ENCODE data around the gene IRAK2. TPM values are rescaled to one million over a fixed set of nuclear protein-coding genes. Genes with fewer than 3 reads are reported as not detected.
"Not testable (repeated sequence)": the region's sequence is repeated elsewhere in the genome, so short reads cannot be mapped to it uniquely, and the experiment has no call there.

The IRAK2 gene
- total RNA-seq, 4 donors from 2014 or later: 6.1 to 23.8 (median 7.6) TPM

GRCh38 chr3:10122724-10123123 lies 42.0 kb upstream of the IRAK2 start:
- no peak for DNase-seq (ENCODE audit: low spot score)
- TF ChIP-seq, protein P1, sequence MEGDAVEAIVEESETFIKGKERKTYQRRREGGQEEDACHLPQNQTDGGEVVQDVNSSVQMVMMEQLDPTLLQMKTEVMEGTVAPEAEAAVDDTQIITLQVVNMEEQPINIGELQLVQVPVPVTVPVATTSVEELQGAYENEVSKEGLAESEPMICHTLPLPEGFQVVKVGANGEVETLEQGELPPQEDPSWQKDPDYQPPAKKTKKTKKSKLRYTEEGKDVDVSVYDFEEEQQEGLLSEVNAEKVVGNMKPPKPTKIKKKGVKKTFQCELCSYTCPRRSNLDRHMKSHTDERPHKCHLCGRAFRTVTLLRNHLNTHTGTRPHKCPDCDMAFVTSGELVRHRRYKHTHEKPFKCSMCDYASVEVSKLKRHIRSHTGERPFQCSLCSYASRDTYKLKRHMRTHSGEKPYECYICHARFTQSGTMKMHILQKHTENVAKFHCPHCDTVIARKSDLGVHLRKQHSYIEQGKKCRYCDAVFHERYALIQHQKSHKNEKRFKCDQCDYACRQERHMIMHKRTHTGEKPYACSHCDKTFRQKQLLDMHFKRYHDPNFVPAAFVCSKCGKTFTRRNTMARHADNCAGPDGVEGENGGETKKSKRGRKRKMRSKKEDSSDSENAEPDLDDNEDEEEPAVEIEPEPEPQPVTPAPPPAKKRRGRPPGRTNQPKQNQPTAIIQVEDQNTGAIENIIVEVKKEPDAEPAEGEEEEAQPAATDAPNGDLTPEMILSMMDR (IDR thresholded peaks at IDR 0.05): no peak
- ATAC-seq (ENCODE audit: low FRiP score): no peak

- ATAC-seq (ENCODE audit: low FRiP score); DNase-seq (ENCODE audit: low spot score): not testable (repeated sequence)
These were observed 28.8 kb upstream of the IRAK2 start for GRCh38 chr3:10135872-10136271.

- ATAC-seq (ENCODE audit: low FRiP score) (no peak), DNase-seq (ENCODE audit: low spot score) (no peak)
These were observed 28.2 kb upstream of the IRAK2 start for GRCh38 chr3:10136426-10137005.

DNA sequence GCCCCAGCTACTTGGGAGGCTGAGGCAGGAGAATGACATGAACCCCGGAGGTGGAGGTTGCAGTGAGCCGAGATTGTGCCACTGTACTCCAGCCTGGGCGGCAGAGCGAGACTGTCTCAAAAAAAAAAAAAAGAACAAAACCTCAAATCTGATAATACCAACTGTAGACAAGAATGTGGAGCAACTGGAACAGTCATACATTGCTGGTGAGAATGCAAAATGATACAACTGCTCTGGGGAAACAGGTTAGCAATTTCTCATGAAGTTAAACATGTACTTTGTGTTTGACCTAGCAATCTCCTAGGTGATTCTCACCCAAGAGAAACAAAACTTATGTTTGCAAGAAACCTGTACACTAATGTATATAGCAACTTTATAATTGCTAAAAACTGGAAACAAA lies 27.5 kb upstream of the IRAK2 start:
- ATAC-seq (ENCODE audit: low FRiP score): no peak
- no peak for DNase-seq (ENCODE audit: low spot score)
- TF ChIP-seq, protein P1 (IDR thresholded peaks at IDR 0.05): no peak

More at GRCh38 chr3:10136426-10137005, 28.2 kb upstream of the IRAK2 start:
- TF ChIP-seq, protein P1 (IDR thresholded peaks at IDR 0.05): no peak

DNA sequence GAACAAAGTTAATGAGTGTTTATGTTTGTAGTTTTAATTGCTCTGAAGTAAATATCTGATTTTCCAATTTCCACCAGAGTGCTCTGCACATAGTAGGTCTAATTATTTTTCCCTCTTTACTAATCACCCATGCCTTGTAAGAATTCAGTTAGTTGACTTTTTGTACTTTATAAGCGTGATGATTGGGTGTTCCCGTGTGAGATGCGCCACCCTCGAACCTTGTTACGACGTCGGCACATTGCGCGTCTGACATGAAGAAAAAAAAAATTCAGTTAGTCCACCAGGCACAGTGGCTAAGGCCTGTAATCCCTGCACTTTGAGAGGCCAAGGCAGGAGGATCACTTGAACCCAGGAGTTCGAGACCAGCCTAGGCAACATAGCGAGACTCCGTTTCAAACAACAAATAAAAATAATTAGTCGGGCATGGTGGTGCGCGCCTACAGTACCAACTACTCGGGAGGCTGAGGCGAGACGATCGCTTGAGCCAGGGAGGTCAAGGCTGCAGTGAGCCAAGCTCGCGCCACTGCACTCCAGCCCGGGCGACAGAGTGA lies 23.6 kb upstream of the IRAK2 start:
- TF ChIP-seq, protein P1 (IDR thresholded peaks at IDR 0.05): no peak
- DNase-seq (ENCODE audit: low spot score) (no peak), ATAC-seq (ENCODE audit: low FRiP score) (no peak)

DNA sequence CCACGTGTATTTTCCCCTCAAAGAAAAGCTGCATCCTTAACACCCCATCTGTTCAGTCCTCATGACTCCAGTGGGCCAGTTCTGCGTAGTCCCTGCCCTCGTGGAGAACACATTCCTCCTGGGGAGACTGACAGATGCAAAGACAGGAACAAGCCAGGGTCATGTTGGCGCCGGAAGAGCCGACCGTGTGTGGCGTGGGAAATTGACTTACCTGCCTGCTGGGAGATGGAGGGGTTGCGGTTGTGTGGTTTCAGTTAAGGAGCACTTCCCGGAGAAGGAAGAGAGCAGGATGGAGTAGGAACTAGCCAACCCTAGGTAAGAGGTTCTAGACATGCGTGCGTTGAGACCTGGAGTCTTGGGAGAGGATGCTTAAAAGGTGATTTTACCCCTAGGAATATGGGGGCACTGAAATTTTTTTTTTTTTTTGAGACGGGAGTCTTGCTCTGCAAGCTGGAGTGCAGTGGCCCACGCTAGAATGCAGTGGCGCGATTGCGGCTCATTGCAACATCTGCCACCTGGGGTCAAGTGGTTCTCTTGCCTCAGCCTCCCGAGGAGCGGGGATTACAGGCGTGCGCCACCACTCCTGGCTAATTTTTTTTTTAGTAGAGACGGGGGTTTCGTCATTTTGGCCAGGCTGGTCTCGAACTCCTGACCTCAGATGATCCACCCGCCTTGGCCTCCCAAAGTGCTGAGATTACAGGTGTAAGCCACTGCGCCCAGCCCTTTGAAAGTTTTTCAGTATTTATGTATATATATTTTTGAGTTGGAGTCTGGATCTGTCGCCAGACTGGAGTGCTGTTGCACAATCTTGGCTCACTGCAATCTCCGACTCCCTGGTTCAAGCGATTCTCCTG lies 21.8 kb upstream of the IRAK2 start:
- DNase-seq (ENCODE audit: low spot score): no peak
- no peak for ATAC-seq (ENCODE audit: low FRiP score)
- TF ChIP-seq, protein P1 (IDR thresholded peaks at IDR 0.05): no peak

DNA sequence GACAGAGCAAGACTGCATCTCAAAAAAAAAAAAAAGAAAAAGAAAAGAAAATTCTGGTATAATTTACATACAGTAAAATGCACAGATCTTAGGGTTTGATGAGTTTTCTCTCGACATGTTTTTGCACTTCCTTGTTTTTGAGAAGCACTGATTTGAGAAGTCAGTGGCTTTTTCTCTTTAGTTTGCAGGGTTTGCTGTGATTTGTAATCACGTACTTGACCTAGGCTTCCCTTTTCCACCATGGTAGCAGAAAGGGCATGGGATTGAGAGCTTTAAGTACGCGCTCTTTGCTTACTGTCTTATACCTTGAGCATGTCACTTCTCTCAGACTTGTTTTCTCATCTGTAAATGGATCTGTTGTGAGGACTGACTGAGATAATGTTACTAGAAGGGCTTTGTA lies 19.0 kb upstream of the IRAK2 start:
- TF ChIP-seq, protein P1 (IDR thresholded peaks at IDR 0.05): no peak
- no peak for ATAC-seq (ENCODE audit: low FRiP score)
- DNase-seq (ENCODE audit: low spot score): no peak

Data from omental fat pad (tissue), 4 donors.